Measurements from ENCODE around the gene NCOA3.

NCOA3 gene

DNA sequence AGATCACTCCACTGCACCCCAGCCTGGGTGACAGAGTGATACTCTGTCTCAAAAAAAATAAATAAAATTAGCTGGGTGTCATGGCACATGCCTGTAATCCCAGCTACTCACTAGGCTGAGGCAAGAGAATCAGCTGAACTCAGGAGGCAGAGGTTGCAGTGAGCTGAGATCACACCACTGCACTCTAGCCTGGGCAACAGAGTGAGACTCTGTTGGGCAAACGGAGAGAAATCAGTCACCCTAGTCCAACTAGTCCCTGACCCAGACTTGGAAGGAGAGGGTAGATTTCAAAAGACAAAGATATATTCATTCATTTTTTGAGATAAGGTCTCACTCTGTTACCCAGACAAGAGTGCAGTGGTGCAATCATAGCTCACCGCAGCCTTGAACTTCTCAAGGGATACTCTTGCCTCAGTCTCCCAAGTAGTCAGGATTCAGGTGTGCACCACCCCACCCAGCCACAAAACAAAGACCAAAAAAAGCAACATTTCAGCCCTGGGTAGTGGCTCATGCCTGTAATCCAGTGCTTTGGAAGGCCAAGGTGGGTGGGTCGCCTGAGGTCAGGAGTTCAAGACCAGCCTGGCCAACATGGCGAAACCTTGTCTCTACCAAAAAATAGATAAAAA lies 26.2 kb upstream of the NCOA3 start:
- Histone ChIP-seq H2AFZ (ENCODE audit: low read length, unreplicated experiment) (no peak overlapping the region), H3K79me2 (ENCODE audit: control insufficient read depth, insufficient read depth, low read length, unreplicated experiment) (no peaks in the 10 kb centered on the region), H3K4me3 (ENCODE audit: low read depth, low read length) (no peak overlapping the region), H3K27me3 (ENCODE audit: insufficient read depth, low read length) (no peaks in the 10 kb centered on the region), H3K27ac (ENCODE audit: low read depth, low read length) (no peak overlapping the region), H3K36me3 (ENCODE audit: insufficient read depth, low read length) (no peaks in the 10 kb centered on the region), H3K4me1 (ENCODE audit: control insufficient read depth, insufficient read depth, low read length, unreplicated experiment) (no peaks in the 10 kb centered on the region)

DNA sequence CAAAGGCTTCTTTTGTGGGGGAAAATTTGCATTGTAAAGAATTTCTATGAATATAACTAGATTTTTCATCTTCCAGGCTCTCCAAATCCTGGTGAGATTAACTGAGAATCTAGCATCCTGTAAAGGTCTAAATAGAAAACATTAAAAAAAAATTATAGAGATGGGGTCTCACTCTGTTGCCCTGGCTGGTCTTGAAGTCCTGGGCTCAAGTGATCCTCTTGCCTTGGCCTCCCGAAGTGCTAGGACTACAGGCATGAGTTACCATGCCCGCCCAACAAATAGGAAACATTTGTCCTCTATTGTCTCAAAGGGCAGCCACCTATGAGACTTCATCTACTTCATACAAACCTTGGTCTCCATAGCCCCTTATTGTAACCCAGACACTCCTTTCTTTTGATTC lies 25.2 kb upstream of the NCOA3 start:
- Histone ChIP-seq H3K4me1 (ENCODE audit: control insufficient read depth, insufficient read depth, low read length, unreplicated experiment) (no peaks in the 10 kb centered on the region), H3K36me3 (ENCODE audit: insufficient read depth, low read length) (no peaks in the 10 kb centered on the region), H3K27me3 (ENCODE audit: insufficient read depth, low read length) (no peaks in the 10 kb centered on the region), H3K27ac (ENCODE audit: low read depth, low read length) (no peak overlapping the region), H2AFZ (ENCODE audit: low read length, unreplicated experiment) (no peak overlapping the region), H3K79me2 (ENCODE audit: control insufficient read depth, insufficient read depth, low read length, unreplicated experiment) (no peaks in the 10 kb centered on the region), H3K4me3 (ENCODE audit: low read depth, low read length) (no peak overlapping the region)

DNA sequence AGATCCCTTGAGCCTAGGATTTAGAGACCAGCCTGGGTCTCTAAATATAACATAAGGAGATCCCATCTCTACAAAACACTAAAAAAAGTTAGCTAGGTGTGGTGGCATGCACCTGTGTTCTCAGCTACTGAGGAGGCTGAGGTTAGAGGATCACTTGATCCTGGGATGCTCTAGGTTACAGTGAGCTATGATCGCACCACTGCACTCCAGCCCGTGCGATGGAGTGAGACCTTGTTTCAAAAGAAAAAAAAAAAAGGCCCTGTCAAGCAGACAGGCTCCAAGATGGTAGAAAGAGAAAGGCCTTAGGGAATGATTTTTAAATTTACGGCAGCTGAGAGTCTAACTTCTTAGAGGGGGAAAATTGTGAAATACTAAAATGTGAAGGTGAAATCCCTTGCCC lies 22.6 kb upstream of the NCOA3 start:
- Histone ChIP-seq H3K36me3 (ENCODE audit: insufficient read depth, low read length) (no peaks in the 10 kb centered on the region), H3K79me2 (ENCODE audit: control insufficient read depth, insufficient read depth, low read length, unreplicated experiment) (no peaks in the 10 kb centered on the region), H3K27me3 (ENCODE audit: insufficient read depth, low read length) (no peaks in the 10 kb centered on the region), H2AFZ (ENCODE audit: low read length, unreplicated experiment) (no peak overlapping the region), H3K4me3 (ENCODE audit: low read depth, low read length) (no peak overlapping the region), H3K27ac (ENCODE audit: low read depth, low read length) (no peak overlapping the region), H3K4me1 (ENCODE audit: control insufficient read depth, insufficient read depth, low read length, unreplicated experiment) (no peaks in the 10 kb centered on the region)

DNA sequence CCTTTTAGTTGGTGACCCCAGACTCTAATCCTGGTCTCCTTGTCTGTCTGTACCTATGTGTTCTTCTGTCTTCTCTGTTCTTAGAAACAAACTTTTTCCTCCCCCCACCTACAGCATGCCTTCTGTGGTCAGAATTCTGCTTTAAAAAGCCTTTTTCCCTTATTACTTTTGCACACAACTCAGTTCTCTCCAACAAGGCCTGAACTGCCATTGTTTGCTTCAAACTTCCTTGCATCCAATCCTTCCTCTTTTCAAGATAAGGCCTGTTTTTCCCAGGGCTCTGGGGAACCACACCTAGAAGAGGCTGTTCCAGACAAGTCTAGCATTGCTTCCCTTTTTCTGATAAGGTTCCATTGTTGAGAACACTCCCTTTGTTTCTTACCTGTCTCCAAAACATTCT lies 22.2 kb upstream of the NCOA3 start:
- Histone ChIP-seq H3K36me3 (ENCODE audit: insufficient read depth, low read length) (no peaks in the 10 kb centered on the region), H3K27ac (ENCODE audit: low read depth, low read length) (no peak overlapping the region), H3K27me3 (ENCODE audit: insufficient read depth, low read length) (no peaks in the 10 kb centered on the region), H3K4me1 (ENCODE audit: control insufficient read depth, insufficient read depth, low read length, unreplicated experiment) (no peaks in the 10 kb centered on the region), H3K79me2 (ENCODE audit: control insufficient read depth, insufficient read depth, low read length, unreplicated experiment) (no peaks in the 10 kb centered on the region), H3K4me3 (ENCODE audit: low read depth, low read length) (no peak overlapping the region), H2AFZ (ENCODE audit: low read length, unreplicated experiment) (no peak overlapping the region)

DNA sequence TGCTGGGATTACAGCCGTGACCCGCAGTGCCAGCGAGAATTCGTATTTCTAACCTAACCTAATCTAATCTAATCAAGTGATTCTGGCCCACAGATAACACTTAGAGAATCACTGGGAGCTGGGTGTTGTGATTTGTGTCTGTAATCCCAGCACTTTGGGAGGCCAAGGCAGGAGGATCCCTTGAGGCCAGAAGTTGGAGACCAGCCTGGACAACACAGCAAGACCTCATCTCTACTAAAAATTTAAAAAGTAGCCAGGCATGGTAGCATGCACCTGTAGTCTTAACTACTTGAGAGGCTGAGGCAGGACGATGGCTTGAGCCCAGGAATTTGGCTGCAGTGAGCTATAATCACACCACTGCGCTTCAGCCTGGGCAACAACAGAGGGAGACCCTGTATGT lies 21.4 kb upstream of the NCOA3 start:
- Histone ChIP-seq H3K79me2 (ENCODE audit: control insufficient read depth, insufficient read depth, low read length, unreplicated experiment) (no peaks in the 10 kb centered on the region), H3K27me3 (ENCODE audit: insufficient read depth, low read length) (no peaks in the 10 kb centered on the region), H3K4me3 (ENCODE audit: low read depth, low read length) (no peak overlapping the region), H3K36me3 (ENCODE audit: insufficient read depth, low read length) (no peaks in the 10 kb centered on the region), H2AFZ (ENCODE audit: low read length, unreplicated experiment) (no peak overlapping the region), H3K4me1 (ENCODE audit: control insufficient read depth, insufficient read depth, low read length, unreplicated experiment) (no peaks in the 10 kb centered on the region), H3K27ac (ENCODE audit: low read depth, low read length) (no peak overlapping the region)

DNA sequence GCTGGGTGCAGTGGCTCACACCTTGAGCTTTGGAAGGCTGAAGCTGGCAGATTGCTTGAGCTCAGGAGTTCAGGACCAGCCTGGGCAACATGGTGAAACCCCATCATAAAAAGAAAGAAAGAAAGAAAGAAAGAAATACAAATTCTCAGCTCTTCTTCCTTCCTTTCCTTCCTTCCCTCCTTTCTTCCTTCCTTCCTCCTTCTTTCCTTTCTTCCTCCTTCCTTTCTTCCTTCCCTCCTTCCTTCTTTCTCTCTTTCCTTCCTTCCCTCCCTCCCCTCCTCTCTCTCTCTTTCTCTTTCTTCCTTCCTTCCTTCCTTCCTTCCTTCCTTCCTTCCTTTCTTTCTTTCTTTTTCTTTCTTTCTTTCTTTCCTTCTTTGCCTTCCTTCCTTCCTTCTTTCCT lies 21.0 kb upstream of the NCOA3 start:
- H3K27ac ChIP-seq (ENCODE audit: low read depth, low read length), result no peak overlapping the region

DNA sequence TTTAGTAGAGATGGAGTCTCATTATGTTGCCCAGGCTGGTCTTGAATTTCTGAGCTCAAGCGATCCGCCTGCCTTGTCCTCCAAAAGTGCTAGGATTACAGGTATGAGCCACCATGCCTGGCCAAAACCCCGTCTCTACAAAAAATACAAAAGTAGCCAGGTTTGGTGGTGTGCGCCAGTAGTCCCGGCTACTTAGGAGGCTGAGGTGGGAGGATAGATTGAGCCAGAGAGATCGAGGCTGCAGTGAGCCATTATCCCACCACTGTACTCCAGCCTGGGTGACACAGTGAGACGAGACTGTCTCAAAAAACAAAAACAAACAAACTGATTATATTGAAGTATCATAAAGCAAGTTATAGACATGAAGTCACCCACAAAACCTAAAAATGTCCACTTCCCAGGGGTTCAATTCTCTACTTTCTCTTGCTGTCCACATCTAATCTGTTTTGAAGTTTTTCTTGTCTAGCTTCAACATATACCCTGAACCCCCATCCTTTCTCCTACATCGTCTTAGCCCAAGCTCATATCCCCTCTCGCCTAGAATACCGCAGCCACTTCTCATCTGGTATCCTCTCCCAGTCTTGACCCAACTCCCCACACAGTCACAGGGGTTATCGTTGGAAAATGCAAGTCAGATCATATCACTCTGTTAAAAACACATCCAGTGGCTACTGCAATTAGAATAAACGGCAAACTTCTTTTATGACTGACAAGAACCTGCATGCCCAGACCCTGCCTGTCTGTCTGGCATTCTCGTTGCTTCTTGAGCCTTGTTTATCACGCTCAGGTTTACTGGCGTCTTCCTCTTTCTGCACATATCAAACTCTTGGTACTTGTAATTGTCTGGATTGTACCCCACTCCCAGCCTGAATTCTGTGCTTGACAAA lies 20.1 kb upstream of the NCOA3 start:
- H2AFZ ChIP-seq (ENCODE audit: low read length, unreplicated experiment), result no peak overlapping the region
- no peaks in the 10 kb centered on the region for H3K4me1 ChIP-seq (ENCODE audit: control insufficient read depth, insufficient read depth, low read length, unreplicated experiment)
- H3K27me3 ChIP-seq (ENCODE audit: insufficient read depth, low read length), result no peaks in the 10 kb centered on the region
- no peak overlapping the region for H3K27ac ChIP-seq (ENCODE audit: low read depth, low read length)
- no peak overlapping the region for H3K4me3 ChIP-seq (ENCODE audit: low read depth, low read length)
- H3K79me2 ChIP-seq (ENCODE audit: control insufficient read depth, insufficient read depth, low read length, unreplicated experiment), result no peaks in the 10 kb centered on the region
- no peaks in the 10 kb centered on the region for H3K36me3 ChIP-seq (ENCODE audit: insufficient read depth, low read length)

More for the DNA sequence above, 21.0 kb upstream of the NCOA3 start:
- H3K4me3 ChIP-seq (ENCODE audit: low read depth, low read length), result no peak overlapping the region
- no peaks in the 10 kb centered on the region for H3K4me1 ChIP-seq (ENCODE audit: control insufficient read depth, insufficient read depth, low read length, unreplicated experiment)
- H3K79me2 ChIP-seq (ENCODE audit: control insufficient read depth, insufficient read depth, low read length, unreplicated experiment), result no peaks in the 10 kb centered on the region
- no peaks in the 10 kb centered on the region for H3K36me3 ChIP-seq (ENCODE audit: insufficient read depth, low read length)
- no peaks in the 10 kb centered on the region for H3K27me3 ChIP-seq (ENCODE audit: insufficient read depth, low read length)
- no peak overlapping the region for H2AFZ ChIP-seq (ENCODE audit: low read length, unreplicated experiment)

DNA sequence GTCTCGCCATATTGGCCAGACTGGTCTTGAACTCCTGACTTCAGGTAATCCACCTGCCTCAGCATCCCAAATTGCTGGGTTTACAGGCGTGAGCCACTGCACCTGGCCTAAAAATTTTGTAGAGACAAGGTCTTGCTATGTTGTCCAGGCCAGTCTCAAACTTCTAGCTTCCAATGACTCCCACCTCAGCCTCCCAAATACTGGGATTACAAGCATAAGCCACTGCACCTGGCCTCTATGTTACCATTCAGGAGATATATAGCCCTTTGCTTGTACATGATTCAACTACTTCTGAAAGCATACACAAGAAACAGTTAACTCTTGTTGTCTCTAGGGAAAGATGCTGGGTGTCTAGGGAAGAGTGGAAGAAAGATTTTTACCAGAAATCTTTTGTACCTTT lies 19.0 kb upstream of the NCOA3 start:
- Histone ChIP-seq H3K4me1 (ENCODE audit: control insufficient read depth, insufficient read depth, low read length, unreplicated experiment) (peaks cover 8% of the 10 kb centered on the region), H3K36me3 (ENCODE audit: insufficient read depth, low read length) (no peaks in the 10 kb centered on the region), H3K27ac (ENCODE audit: low read depth, low read length) (no peak overlapping the region), H3K79me2 (ENCODE audit: control insufficient read depth, insufficient read depth, low read length, unreplicated experiment) (no peaks in the 10 kb centered on the region), H3K4me3 (ENCODE audit: low read depth, low read length) (no peak overlapping the region), H2AFZ (ENCODE audit: low read length, unreplicated experiment) (no peak overlapping the region), H3K27me3 (ENCODE audit: insufficient read depth, low read length) (no peaks in the 10 kb centered on the region)

DNA sequence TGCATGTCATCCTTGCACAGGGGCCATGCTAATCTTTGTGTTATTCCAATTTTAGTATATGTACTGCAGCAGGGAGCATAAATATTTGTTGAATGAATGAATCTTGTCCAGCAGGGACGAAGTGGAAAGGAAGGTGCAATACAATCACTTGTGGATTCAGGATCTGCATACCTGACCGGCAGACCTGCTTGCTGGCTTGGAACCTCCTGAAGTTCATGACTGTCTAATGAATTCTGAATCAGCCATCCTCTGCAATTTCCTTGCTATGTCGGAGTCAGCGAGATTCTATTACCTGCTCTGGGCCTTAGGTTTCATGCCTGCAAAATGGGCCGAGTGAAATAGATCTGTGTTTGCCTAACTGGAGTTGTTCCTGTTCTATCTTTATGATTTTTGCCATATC lies 17.4 kb upstream of the NCOA3 start:
- Histone ChIP-seq H3K79me2 (ENCODE audit: control insufficient read depth, insufficient read depth, low read length, unreplicated experiment) (no peaks in the 10 kb centered on the region), H3K4me1 (ENCODE audit: control insufficient read depth, insufficient read depth, low read length, unreplicated experiment) (peaks cover 8% of the 10 kb centered on the region), H3K36me3 (ENCODE audit: insufficient read depth, low read length) (no peaks in the 10 kb centered on the region), H3K27me3 (ENCODE audit: insufficient read depth, low read length) (no peaks in the 10 kb centered on the region), H3K27ac (ENCODE audit: low read depth, low read length) (no peak overlapping the region), H2AFZ (ENCODE audit: low read length, unreplicated experiment) (no peak overlapping the region), H3K4me3 (ENCODE audit: low read depth, low read length) (no peak overlapping the region)

DNA sequence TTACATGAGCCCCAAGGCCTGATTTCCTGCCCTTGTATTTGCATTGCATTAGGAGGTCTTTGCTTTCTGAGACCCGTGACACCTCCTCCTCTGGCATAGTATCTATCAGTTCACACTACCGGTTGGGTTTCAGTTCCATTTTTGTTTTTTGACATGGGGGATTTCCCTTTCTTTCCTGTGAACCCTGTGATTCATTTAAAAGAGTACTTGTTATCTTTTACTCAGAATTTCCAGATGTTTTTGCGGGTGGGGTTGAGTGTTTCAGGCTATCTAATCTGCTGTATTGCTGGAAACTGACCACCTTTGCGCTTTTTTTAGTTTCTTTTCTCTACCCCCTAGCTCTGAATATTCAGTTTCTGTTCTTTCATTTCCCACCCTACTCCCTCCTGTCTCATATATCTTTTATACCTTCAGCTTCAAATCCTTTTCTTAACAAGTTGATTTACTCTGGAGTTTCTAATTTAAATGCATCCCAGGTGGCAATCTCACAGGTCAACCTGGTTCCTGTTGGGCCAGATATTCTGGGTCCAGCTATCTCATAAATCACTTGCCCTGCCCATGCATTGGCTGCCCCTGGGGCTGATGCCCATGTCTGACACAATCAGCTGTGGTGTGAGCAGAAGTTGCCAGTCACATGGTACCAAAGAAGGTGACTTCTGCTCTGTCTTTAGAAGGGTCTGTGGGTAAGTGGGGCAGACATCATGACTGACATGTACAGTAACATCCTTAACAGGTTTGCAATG lies 14.3 kb upstream of the NCOA3 start:
- H3K27me3 ChIP-seq (ENCODE audit: insufficient read depth, low read length), result no peaks in the 10 kb centered on the region
- peak overlapping the region; percentile 1 for H2AFZ ChIP-seq (ENCODE audit: low read length, unreplicated experiment)
- no peaks in the 10 kb centered on the region for H3K79me2 ChIP-seq (ENCODE audit: control insufficient read depth, insufficient read depth, low read length, unreplicated experiment)
- no peak overlapping the region for H3K27ac ChIP-seq (ENCODE audit: low read depth, low read length)
- H3K4me1 ChIP-seq (ENCODE audit: control insufficient read depth, insufficient read depth, low read length, unreplicated experiment), result peaks cover 10% of the 10 kb centered on the region
- H3K4me3 ChIP-seq (ENCODE audit: low read depth, low read length), result no peak overlapping the region
- no peaks in the 10 kb centered on the region for H3K36me3 ChIP-seq (ENCODE audit: insufficient read depth, low read length)
